ENCODE data around the gene GRAMD4. TPM values are rescaled to one million over a fixed set of nuclear protein-coding genes. Genes with fewer than 3 reads are reported as not detected.

GRAMD4 gene
- total RNA-seq, 1 donor from 2014 or later = 34.9 TPM

GRCh38 chr22:46598224-46598623, 22.0 kb upstream of the GRAMD4 start:
- no peak for DNase-seq (ENCODE audit: low spot score)

GRCh38 chr22:46598737-46599424, 21.3 kb upstream of the GRAMD4 start:
- DNase-seq (ENCODE audit: low spot score) = no peak

GRCh38 chr22:46600273-46600796, 19.9 kb upstream of the GRAMD4 start:
- no peak for DNase-seq (ENCODE audit: low spot score)

GRCh38 chr22:46602025-46602424, 18.2 kb upstream of the GRAMD4 start:
- DNase-seq (ENCODE audit: low spot score) = no peak

- DNase-seq (ENCODE audit: low spot score) = no peak
These were observed 15.9 kb upstream of the GRAMD4 start for GRCh38 chr22:46604306-46604690.

GRCh38 chr22:46605117-46605516, 15.1 kb upstream of the GRAMD4 start:
- DNase-seq (ENCODE audit: low spot score) = no peak

- no peak for DNase-seq (ENCODE audit: low spot score)
These were observed 13.3 kb upstream of the GRAMD4 start for GRCh38 chr22:46606886-46607285.

- no peak for DNase-seq (ENCODE audit: low spot score)
These were observed 12.6 kb upstream of the GRAMD4 start for GRCh38 chr22:46607483-46608114.

- DNase-seq (ENCODE audit: low spot score) = no peak
These were observed 11.0 kb upstream of the GRAMD4 start for GRCh38 chr22:46609175-46609690.

GRCh38 chr22:46609724-46610201, 10.4 kb upstream of the GRAMD4 start:
- no peak for DNase-seq (ENCODE audit: low spot score)

- no peak for DNase-seq (ENCODE audit: low spot score)
These were observed 9.8 kb upstream of the GRAMD4 start for GRCh38 chr22:46610356-46610755.

GRCh38 chr22:46611189-46611588, 9.0 kb upstream of the GRAMD4 start:
- DNase-seq (ENCODE audit: low spot score) = no peak

GRCh38 chr22:46612341-46612903, 7.8 kb upstream of the GRAMD4 start:
- no peak for DNase-seq (ENCODE audit: low spot score)

- DNase-seq (ENCODE audit: low spot score) = no peak
These were observed 7.1 kb upstream of the GRAMD4 start for GRCh38 chr22:46612904-46613605.

GRCh38 chr22:46613606-46614021, 6.6 kb upstream of the GRAMD4 start:
- no peak for DNase-seq (ENCODE audit: low spot score)

- DNase-seq (ENCODE audit: low spot score) = no peak
These were observed 5.9 kb upstream of the GRAMD4 start for GRCh38 chr22:46614025-46614931.

- DNase-seq (ENCODE audit: low spot score) = no peak
These were observed 2.8 kb upstream of the GRAMD4 start for GRCh38 chr22:46617207-46617985.

GRCh38 chr22:46617986-46618647, 2.1 kb upstream of the GRAMD4 start:
- DNase-seq (ENCODE audit: low spot score) = no peak

GRCh38 chr22:46618667-46619066, 1.5 kb upstream of the GRAMD4 start:
- no peak for DNase-seq (ENCODE audit: low spot score)
